Sciatic nerve (tissue), 2 donors: Measurements from ENCODE around the gene OR1E2. TPM values are rescaled to one million over a fixed set of nuclear protein-coding genes. Genes with fewer than 3 reads are reported as not detected.
"Not testable (repeated sequence)": the region's sequence is repeated elsewhere in the genome, so short reads cannot be mapped to it uniquely, and the experiment has no call there.

Experiments
- ATAC-seq: fragments of 200-7000 bp; cut with Tn5 transposase; one replicate; pipeline ENCODE4 v1.9.1; 2020; ENCODE audit warnings: mild to moderate bottlenecking, moderate library complexity
- DNase-seq: peaks from one replicate; pipeline ENCODE4 v3.0.0-alpha.2; 2020; ENCODE audit warnings: low spot score
- intact Hi-C: fragments of 100-400 bp; cut with DNase I; formaldehyde crosslinking; loops from one replicate; pipeline ENCODE4 v1.14.2; 2022
- total RNA-seq: library from RNA; stranded (reverse); fragmentation: NEBNext Ultra II Directional; extraction: Animal tissue kit (Norgen Biotek cat#: 25700); gene quantifications from one replicate; pipeline ENCODE4 v1.2.1, GENCODE V29; 2021
- donor health status: DM: no; HTN: no; CAD: no.
- donor health status: DM: no; HTN: no; CAD: no.

Gene OR1E2
- total RNA-seq, 1 donor from 2014 or later, result not detected

GRCh38 chr17:3403856-3404255 is 29.8 kb downstream of the OR1E2 start:
- intact Hi-C loops, ATAC-seq, DNase-seq: not testable (repeated sequence)

- no peak for ATAC-seq
Measured at GRCh38 chr17:3401786-3402185, 31.9 kb downstream of the OR1E2 start.

GRCh38 chr17:3400055-3400454 is 33.6 kb downstream of the OR1E2 start:
- intact Hi-C loops, result no loop called here
- no peak for DNase-seq
- ATAC-seq, result no peak

More at GRCh38 chr17:3401786-3402185, 31.9 kb downstream of the OR1E2 start:
- no peak for DNase-seq
- intact Hi-C loops, result no loop called here

GRCh38 chr17:3398310-3398709 is 35.3 kb downstream of the OR1E2 start, which contains the start of gene OR1E1:
Gene OR1E1, minus strand, starts transcription at chr17:3398410. Its CDS starts 0 bp downstream, at chr17:3398410.
- ATAC-seq (no peak), DNase-seq (no peak)
- intact Hi-C loops, result no loop called here

- intact Hi-C loops, ATAC-seq, DNase-seq: not testable (repeated sequence)
Measured at GRCh38 chr17:3397801-3398200, 35.8 kb downstream of the OR1E2 start.

GRCh38 chr17:3389791-3390190 is 43.9 kb downstream of the OR1E2 start:
- DNase-seq (no peak), ATAC-seq (no peak)
- intact Hi-C loops, result no loop called here

- intact Hi-C loops, result no loop called here
- DNase-seq (no peak), ATAC-seq (no peak)
Measured at GRCh38 chr17:3385869-3386816, 47.5 kb downstream of the OR1E2 start, which contains the start of gene OR3A2. Gene OR3A2, minus strand, starts transcription at chr17:3386308.

Other genes with a start within 250 kb of the OR1E2 start
- gene OR1A2, start 236.3 kb downstream of the OR1E2 start, total RNA-seq, result not detected
- not detected for gene OR1A1, start 226.2 kb downstream of the OR1E2 start, total RNA-seq
- gene OR3A1, start 135.5 kb downstream of the OR1E2 start, total RNA-seq, result not detected
- 0.67 TPM for gene OR3A2, start 47.5 kb downstream of the OR1E2 start, total RNA-seq
- not detected for gene OR1E1, start 35.4 kb downstream of the OR1E2 start, total RNA-seq
- gene OR3A3, start 22.5 kb downstream of the OR1E2 start, total RNA-seq, result not detected
- gene SPATA22, start 38.0 kb upstream of the OR1E2 start, total RNA-seq, result 0.67 TPM
- gene ASPA, start 42.2 kb upstream of the OR1E2 start, total RNA-seq, result 41.6 TPM
- gene TRPV3, start 124.0 kb upstream of the OR1E2 start, total RNA-seq, result 13.0 TPM
- 11.1 TPM for gene TRPV1, start 175.6 kb upstream of the OR1E2 start, total RNA-seq
- 17.7 TPM for gene SHPK, start 202.4 kb upstream of the OR1E2 start, total RNA-seq
- gene CTNS, start 202.9 kb upstream of the OR1E2 start, total RNA-seq, result 15.7 TPM
- gene TAX1BP3, start 234.7 kb upstream of the OR1E2 start, total RNA-seq, result 168 TPM
- gene EMC6, start 235.0 kb upstream of the OR1E2 start, total RNA-seq, result 18.4 TPM